Glomerular endothelial cell (primary cell): ENCODE data around the gene EPHX1. TPM values are rescaled to one million over a fixed set of nuclear protein-coding genes. Genes with fewer than 3 reads are reported as not detected.
"Not testable (repeated sequence)": the region's sequence is repeated elsewhere in the genome, so short reads cannot be mapped to it uniquely, and the experiment has no call there.

ENCODE experiments used
- DNase-seq: peaks from one replicate; pipeline ENCODE4 v3.0.0-alpha.2; 2011; ENCODE audit warnings: low read depth, low spot score; ENCODE audit errors: extremely low read depth
- total RNA-seq: library from RNA; depleted of rRNA; stranded (reverse); fragments of >200 nt; gene quantifications from 2 replicates; pipeline ENCODE4 v1.2.3, GENCODE V29; 2015

Gene EPHX1
- total RNA-seq, 1 donor from 2014 or later: 26.1 TPM

DNA sequence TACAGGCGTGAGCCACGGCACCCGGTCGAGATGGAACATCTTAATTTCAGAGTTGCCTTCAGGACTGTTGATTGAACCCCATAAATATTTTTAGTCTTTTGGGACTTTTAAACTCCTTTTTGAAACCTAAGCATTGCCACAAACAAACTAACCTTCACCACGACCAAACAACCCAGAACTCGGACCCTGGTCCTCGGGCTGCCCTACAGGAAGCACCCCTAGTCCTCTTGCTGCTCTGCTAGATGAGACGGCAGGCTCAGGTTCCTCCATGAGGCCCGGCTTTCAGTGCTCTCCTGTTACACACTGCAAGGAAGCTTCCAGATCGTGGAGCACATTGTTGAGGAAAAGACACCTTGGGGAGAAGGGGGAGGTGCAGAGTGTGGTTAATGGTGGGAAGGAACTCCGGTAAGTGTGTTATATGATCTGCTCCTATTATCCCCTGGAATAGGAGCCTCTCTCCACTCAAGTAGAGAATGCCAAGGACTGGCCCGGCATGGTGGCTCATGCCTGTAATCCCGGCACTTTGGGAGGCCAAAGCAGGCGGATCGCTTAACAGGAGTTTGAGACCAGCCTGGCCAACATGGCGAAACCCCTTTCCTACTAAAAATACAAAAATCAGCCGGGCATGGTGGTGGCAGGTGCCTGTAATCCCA is 5.7 kb downstream of the EPHX1 start:
- DNase-seq: no peak

DNA sequence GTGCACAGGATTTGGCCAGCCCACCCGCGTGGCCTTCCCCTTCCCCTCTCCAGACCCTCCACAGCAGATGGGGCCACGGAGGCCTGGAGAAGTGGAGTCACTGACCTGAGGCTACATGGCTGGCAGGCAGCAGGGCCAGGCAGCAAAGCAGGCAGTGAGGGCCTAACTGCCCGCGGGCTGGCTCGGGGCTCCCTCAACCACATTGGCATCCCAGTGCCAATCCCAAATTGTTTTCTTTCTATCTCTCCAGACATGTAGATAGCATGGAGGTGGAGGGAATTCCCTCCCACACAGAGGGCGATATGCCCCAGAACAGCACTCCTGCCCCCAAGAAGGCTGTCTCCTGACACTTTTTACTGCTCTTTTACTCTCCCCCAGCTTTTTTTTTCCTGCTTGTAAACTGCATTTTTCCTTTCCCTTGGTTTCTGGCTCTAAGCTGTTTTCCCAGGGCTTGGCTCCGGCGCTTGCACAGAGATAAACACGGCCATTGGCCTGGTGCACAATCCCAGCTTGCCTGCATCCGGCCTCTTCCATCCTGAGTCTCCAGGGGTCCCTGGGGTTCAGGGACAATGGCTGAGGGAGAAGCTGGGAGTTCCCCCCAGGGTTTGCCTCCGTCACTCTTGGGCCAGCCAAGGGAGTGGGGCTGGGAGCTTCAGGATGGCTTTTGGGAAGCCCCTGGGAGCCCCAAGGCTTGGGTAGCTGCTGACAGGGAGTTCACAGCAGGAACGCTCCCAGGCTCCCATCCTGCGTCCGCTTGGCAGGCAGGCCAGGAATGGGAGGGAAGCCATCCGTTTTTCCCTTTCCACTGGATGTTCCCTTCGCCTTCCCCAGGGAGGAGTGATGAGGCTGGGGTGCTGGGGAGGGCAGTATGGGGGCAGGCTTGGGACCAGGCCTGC is 7.0 kb downstream of the EPHX1 start:
- no peak for DNase-seq

DNA sequence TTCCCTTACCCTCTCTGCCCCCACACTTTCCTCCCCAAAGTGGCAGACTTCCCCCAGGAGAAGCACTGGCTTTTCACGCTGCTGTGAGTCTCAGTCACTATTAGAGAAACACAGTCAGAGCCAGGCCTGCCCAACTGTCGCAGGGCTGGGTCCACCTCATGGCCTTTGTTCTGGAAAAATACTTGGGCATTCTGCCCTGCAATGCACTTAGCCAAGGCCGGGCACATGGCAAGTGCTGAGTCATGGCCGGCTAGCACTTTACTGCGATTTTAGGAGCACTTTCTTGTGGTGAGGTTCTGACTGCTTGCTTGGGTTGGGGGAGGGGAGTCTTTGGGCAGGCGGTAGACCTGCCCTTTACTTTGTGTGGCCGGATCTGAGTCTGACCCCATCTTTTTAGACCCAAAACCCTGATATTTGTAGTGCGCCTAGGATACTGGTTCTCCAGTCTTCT is 7.7 kb downstream of the EPHX1 start:
- peak; percentile 37 for DNase-seq

DNA sequence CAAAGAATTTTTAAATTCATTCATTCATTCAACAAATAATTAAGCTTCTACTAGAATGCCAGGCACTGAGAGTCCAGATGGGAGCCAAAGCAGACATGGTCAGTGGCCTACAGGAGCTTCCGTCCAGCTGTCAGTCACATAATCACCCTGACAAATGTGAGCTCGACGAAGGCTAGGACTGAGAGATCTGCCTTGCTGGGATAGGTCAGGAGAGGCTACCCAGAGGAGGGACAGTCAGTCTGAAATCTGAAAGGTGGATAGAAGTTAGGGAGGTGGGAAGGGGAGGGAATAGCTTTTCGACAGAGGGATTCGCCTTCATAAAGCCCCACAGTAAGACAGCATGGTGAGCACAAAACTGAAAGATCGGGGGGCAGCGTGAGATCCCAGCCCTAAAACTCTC is 8.3 kb downstream of the EPHX1 start:
- no peak for DNase-seq

DNA sequence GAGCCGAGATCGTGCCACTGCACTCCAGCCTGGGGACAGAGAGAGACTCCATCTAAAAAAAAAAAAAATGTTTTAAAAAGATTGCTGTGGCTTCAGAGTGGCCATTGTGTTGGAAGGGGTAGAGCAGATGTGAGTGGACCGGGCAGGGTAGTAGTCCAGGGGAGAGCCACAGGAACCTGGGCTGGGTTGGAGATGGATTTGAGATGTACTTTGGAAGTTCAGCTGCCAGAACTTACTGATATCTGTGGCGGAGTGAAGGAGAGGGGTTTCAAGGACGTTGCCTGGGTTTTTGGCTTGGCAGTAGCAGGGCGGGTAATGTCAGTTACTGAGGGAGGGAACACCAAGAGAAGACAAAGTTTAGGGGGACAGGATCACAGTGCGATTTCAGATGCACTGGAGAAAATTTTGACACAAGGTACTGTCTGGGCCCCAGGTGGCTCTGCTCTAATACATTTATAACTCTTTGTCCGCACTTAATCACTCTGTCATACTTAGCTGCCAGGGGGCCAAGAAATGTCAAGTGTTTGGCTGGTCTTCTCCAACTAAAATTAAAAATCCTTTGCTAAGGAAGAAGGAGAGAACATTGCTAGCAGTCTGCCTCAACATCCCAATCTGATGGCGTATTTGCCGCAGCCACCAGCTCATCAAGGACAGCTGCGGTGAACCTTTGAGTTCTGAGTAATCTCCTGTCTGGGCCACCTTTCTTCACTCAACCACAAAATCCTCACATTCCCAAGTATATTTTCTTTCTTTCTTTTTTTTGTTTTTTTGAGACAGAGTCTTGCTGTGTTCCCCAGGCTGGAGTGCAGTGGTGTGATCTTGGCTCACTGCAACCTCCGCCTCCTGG is 9.6 kb downstream of the EPHX1 start:
- no peak for DNase-seq

DNA sequence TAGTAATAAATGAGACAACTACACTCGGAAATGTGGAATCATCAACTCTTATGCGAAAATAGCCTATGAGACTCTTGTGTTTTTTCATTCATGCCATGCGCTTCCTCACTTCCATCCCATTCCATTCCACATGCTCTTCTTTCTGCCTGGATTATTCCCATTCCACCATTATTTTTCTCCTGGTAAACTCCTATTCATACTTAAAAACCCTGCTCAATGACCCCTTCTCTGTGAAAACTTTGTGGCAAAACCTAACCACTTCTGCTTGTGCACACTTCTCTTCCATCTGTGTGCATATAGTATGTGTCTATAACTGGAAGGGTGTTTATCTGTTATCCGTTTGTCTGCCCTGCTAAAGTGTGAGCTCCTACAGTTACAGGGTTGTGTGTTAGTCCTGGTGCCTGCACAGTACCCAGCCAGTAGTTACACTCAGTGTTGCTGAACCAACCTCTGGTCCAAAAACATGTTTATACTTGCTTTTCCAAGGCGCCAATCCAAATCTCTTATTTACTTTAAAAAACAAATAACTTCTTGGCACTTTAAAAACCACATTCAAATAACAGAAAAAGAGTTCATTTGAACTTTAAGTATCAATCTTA is 10.7 kb downstream of the EPHX1 start:
- no peak for DNase-seq

DNA sequence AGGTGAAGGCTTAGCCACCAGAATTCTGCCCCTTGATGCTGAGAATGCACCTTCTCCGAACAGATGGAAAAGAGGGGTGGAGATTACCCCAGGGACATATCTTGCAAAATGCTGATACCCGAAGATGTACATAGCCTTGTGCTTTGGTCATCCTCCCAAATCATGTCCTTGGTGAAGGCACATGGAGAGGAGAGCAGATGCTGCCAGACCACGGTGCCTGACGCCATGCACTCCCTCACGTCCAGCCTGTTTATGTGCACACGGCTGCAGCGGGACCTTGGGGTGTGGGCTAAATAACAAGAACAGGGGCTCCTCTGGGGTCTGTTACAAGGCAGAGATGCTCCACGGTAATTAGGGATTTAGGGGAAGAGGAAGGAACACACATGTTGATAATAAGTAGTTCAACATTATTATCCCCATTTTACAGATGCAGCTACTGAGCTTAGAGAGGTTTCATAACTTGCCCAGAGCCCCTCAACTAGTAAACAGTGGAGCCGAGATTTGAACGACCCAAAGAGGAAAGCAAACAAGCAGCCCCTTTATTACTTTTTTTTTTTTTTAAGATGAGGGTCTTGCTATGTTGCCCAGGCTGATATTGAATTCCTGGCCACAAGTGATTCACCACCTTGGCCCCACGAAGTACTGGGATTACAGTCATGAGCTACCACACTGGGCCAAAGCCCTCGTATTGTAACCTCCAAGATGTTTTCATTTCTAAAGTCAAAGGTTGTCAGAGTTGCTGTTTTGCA is 12.9 kb downstream of the EPHX1 start:
- no peak for DNase-seq

DNA sequence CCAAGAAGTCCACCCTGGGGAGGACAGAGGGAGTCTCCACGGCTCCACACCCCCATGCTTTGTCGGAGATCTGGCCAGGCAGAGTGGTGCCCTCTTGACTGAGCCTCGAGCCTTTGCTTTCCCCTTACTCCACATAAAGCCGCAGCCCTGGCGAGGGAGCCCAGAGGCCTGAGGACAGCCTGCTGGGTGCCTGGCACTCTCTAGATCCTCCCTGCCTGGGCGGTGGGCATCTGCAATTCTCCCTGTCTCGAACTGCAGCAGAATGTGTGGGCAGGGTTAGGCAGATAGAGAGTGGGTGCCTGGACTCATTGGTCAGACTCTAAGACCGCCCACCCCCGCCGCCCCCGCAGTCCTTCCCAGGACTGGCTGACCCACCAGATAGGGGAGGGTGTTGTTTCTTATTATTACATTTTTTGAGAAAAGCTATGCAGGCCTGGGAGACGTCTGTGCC is 13.9 kb downstream of the EPHX1 start:
- DNase-seq: no peak

DNA sequence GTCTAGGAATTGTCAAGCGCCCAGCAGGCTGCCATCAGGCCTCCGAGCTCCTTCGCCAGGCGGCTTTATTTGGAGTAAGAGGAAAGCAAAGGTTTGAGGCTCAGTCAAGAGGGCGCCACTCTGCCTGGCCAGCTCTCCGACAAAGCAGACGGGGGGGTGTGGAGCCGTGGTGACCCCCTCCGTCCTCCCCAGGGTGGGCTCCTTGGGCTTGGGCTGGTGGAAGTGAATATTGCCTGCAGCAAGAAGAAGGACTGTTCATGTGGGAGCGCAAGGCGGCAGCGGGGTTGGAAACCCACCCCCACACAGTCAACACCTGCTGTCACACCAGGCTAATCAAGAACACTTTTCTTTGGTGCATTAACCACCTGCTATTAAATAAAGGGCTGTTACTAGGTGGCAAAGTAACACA is 14.6 kb downstream of the EPHX1 start:
- DNase-seq: no peak

DNA sequence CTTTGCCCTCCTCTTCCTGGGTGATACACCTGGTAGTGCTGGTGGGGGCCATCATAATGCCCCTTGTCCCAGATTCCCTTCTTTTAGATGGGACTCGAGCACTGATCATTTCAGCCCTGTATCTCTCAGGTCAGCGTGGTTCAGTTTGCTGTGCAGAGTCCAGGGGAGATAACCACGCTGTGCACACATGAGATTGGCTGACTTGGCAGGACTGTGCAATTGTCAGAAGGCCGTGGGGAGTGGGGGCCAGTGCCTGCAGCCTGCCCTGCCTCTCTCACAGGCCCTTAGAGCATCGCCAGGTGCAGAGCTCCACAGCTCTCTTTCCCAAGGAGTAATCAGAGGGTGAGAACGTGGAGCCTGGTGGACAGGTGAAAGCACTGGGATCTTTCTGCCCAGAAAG is 15.2 kb downstream of the EPHX1 start:
- DNase-seq: no peak

DNA sequence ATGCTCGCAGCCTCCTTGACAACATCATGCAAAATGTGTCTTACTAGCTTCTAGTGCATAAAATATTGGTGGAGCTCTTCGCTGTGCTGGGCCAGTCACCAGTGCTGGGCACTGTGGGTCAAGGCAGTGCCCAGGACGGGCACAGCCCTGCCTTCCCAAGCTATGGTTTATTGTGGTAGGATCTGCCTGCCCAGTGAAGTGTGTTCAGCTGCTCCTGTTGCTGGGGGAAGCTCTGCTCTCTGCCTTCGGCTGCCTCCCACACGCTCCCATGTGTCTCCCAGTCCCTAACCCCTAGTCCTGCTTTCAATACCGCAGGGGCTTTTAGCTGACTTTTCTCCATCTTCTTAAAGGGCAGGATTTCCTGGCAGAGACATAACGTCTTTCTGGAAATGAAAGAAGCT is 15.7 kb downstream of the EPHX1 start:
- no peak for DNase-seq

DNA sequence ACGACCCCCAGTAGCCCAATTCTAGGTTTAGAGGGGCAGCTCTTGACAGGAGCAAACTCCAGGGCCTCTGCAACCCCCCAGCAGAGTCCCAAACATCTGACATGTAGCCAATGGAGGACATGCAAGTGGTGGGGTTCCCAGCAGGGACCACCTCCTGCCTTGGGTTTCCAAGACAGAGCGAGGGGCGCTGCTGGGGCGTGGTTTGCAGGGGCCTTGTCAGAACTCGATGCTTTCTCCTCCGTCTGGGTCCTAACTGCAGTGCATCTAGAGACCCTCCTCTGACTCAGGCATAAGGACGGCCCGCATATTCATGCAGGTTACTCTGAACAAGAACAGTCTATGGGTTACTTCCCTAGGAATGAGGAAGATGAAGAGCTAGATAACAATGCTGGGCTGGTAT is 17.2 kb downstream of the EPHX1 start:
- no peak for DNase-seq

DNA sequence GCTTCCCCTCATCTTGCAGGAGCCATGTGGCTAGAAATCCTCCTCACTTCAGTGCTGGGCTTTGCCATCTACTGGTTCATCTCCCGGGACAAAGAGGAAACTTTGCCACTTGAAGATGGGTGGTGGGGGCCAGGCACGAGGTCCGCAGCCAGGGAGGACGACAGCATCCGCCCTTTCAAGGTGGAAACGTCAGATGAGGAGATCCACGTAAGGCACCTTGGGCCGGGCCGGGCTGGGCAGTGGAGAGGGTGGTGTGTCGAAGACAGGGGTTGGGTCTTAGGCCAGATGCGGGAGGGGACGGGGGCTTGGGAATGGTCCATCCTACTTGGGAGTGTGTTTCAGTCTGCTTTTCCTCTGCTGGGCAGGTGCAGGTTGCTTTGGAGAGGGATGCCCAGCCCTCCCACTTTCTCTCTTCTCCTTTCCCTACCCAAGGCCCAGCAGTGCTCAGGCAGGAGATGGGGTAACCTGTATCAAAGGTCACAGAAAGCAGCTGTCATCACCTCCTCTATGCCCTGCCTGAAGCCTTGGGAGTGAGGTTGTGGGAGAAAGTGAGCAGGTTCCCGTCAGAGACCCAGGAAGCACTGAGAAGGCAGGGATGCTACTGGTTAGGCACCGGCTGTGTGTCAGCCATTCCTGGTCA is 18.9 kb downstream of the EPHX1 start:
- DNase-seq: no peak

DNA sequence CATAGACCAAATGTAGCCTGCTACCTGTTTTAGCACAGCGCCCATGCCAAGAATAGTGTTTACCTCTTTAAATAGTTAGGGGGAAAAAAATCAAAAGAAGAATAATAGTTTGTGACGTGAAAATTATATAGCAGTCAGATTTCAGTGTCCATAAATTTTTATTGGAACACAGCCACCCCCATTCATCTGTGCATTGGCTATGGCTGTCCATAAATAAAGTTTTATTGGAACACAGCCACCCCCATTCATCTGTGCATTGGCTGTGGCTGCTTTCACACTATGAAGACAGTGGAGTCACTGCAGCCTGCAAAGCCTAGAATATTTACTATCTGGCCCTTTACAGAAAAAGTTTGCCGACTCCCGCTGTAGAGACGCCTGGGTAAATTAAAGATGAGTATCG is 20.9 kb downstream of the EPHX1 start:
- no peak for DNase-seq

DNA sequence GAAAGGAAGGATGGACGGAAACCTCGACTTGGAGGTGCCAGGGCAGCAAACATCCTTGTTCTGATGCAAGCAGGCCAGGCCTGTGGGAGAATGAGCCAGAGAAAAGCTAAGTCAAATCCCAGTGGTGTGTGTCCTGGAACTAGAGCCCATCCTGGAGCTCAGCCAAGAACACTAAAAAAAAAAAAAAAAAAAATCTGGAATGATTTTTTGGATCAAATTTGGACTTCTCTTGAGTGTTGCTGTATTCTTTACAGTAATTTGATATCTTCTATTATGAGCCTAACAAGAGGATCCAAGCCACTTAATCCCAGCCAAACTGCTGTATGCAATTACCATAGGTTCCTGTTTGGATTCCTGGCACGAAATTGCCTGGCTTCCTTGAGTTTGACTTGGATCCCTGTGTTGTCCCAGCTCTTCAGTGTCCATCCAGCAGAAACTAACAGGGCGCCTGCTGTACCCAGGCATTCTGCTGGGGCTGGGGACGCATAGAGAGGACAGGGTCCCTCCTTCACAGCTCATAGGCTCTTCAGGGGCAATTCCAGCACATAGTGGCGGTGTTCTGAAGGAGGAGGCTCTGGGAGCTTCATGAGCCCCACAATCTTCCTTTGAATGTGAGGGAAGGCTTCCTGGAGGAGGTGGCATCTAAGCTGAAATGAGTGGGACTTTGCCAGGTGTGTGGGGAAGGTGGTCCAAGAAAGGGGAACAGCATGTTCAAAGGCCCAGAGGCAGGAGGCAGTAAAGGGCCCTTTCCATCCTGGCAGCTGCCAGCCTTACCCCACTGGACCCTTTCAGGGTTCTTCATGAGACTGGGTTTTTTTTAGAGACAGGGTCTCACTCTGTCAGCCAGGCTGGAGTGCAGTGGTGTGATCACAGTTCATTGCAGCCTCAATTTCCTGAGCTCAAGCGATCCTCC is 24.7 kb downstream of the EPHX1 start:
- DNase-seq: no peak

DNA sequence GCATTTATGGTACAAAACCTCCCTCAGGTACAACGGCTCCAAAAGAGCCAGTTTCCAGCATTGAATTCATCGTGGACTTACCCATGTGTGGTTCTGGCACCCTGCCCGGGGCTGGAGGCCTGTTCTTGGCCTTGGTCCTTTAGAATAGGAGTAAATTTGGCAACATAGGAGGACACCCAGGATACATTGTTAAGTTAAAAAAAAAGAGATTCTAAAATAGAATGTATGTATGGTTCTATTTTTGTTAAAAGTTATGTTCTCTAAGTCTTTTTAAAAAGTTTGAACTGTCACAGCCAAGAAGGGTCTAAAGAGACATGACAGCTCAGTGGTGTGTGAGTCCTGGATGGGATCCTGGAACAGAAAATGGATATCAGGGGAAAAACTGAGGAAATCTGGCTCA is 25.9 kb downstream of the EPHX1 start:
- DNase-seq: no peak

DNA sequence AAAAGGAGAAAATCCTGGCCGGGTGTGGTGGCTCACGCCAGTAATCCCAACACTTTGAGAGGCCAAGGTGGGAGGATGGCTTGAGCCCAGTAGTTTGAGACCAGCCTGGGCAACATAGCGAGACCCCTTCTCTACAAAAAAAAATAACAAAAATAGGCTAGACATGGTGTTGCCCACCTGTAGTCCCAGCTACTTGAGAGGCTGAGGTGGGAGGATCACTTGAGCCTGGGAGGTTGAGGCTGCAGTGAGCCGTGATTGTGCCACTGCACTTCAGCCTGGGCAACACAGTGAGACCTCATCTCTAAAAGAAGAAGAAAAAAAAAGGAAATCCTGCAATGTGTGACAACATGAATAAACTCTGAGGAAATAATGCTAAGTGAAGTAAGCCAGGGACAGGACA is 26.4 kb downstream of the EPHX1 start:
- not testable (repeated sequence) for DNase-seq

DNA sequence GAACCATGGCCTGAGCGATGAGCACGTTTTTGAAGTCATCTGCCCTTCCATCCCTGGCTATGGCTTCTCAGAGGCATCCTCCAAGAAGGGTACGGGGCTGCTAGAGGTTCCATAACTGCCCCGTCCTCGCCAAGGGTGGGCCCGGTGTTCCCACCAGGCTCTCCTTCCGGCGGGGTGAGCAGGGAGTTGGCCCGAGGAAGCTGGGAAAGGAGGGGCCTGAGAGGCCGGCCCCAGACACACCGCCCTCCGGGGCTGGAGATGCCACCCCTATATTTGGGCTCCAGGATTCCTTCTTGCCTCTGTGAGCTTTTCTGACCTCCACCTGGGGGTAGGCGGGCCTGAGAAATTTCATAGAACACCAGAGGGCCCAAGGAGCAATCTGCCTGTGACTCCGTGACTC is 28.9 kb downstream of the EPHX1 start:
- DNase-seq: no peak

DNA sequence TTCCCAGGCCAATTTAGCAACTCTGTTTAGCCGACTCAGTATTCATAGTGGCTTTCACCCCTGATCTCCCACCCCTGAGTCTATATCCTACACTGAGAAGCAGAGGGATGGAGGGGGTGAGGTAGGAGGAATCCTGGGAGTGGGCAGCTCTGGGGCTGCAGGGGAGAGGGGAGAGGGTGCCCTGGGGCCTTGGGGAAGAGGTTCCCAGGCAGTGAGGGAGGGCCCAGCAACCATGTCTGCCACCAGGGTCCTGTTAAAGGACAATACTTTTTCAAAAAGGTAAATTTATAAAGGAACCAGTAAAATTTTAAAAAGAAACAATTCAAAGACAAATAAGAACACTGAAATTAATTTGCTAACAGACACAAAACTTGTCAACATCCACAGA is 30.3 kb downstream of the EPHX1 start:
- DNase-seq: no peak
